A673 (cell line): ENCODE data around the gene RNF187. TPM values are rescaled to one million over a fixed set of nuclear protein-coding genes. Genes with fewer than 3 reads are reported as not detected.

Experiments used
- BruUV-seq: library from RNA; stranded (reverse); fragments of 400-500 nt; replicated peaks from 2 replicates; lab custom pipeline; 2021; lab: Mats Ljungman, UMichigan
- CTCF ChIA-PET: fragments of 300-600 bp; sonication (Branson Sonifier 250); formaldehyde crosslinking; loops from one replicate; lab custom pipeline; 2022; ENCODE audit warnings: antibody characterized with exemption; lab: Charles Lee
- POLR2A ChIA-PET: fragments of 300-600 bp; sonication (Branson Sonifier 250); formaldehyde crosslinking; loops from one replicate; lab custom pipeline; 2022; ENCODE audit warnings: antibody characterized with exemption; ENCODE audit not compliant: low non-redundant PET; lab: Charles Lee
- DNase-seq: peaks from one replicate; pipeline ENCODE4 v3.0.0-alpha.2; 2015; ENCODE audit warnings: low spot score
- H3K27ac ChIP-seq: fragments of 200-600 bp; sonication (generic); 2 replicates; pipeline ENCODE4 v1.5.1; 2016; ENCODE audit warnings: mixed run types, low read depth, mild to moderate bottlenecking, mixed read lengths, antibody characterized with exemption, low read length; ENCODE audit not compliant: poor library complexity, severe bottlenecking
- H3K27me3 ChIP-seq: fragments of 200-600 bp; sonication (generic); replicated peaks from 2 replicates; pipeline ENCODE4 v1.6.1; 2017; ENCODE audit warnings: mixed run types, low read depth, mild to moderate bottlenecking, mixed read lengths, antibody characterized with exemption, low read length; ENCODE audit not compliant: insufficient read depth, poor library complexity
- H3K36me3 ChIP-seq: fragments of 200-600 bp; sonication (generic); 2 replicates; pipeline ENCODE4 v1.6.1; 2016; ENCODE audit warnings: mixed run types, mild to moderate bottlenecking, mixed read lengths, antibody characterized with exemption, low read length; ENCODE audit not compliant: insufficient read depth, poor library complexity, severe bottlenecking
- H3K4me1 ChIP-seq: fragments of 200-600 bp; sonication (generic); 2 replicates; pipeline ENCODE4 v1.6.1; 2017; ENCODE audit warnings: mixed run types, mild to moderate bottlenecking, mixed read lengths, antibody characterized with exemption, low read length; ENCODE audit not compliant: insufficient read depth, poor library complexity, severe bottlenecking
- H3K4me3 ChIP-seq: fragments of 200-600 bp; sonication (generic); 2 replicates; pipeline ENCODE4 v1.5.1; 2016; ENCODE audit warnings: low read depth, mixed run types, mild to moderate bottlenecking, mixed read lengths, low read length; ENCODE audit not compliant: poor library complexity, severe bottlenecking
- H3K9me3 ChIP-seq: fragments of 200-600 bp; sonication (generic); 2 replicates; pipeline ENCODE4 v1.6.1; 2016; ENCODE audit warnings: mixed run types, low read depth, mild to moderate bottlenecking, mixed read lengths, antibody characterized with exemption, low read length; ENCODE audit not compliant: poor library complexity, severe bottlenecking
- CTCF ChIP-seq: fragments of 300-800, 200-600 bp; sonication (generic); conservative IDR thresholded peaks from 2 replicates; pipeline ENCODE4 v1.5.1; 2017; ENCODE audit warnings: low read depth, mild to moderate bottlenecking, antibody characterized with exemption, low read length, moderate library complexity, mixed read lengths
- EZH2 ChIP-seq: fragments of 200-600 bp; sonication (generic); IDR thresholded peaks from 2 replicates; pipeline ENCODE4 v1.6.1; 2017; ENCODE audit warnings: borderline replicate concordance, low read depth, mild to moderate bottlenecking, mixed read lengths, antibody characterized with exemption, low read length; ENCODE audit not compliant: poor library complexity, severe bottlenecking
- intact Hi-C: fragments of 100-400 bp; cut with micrococcal nuclease; formaldehyde crosslinking; loops from one replicate; pipeline ENCODE4 v1.10.0; 2022; ENCODE audit not compliant: unreplicated experiment
- total RNA-seq: library from RNA; stranded (reverse); gene quantifications from 2 replicates; pipeline ENCODE4 v1.2.3, GENCODE V29; 2021

RNF187 gene
- total RNA-seq, 1 experiment from 2014 or later: 146 TPM

- no peaks in the 10 kb centered on the region for H3K9me3 ChIP-seq
- ChIA-PET POLR2A (no interaction called here), CTCF (no interaction called here)
- no peak overlapping the region for H3K4me3 ChIP-seq
- H3K4me1 ChIP-seq: no peaks in the 10 kb centered on the region
- intact Hi-C loops: no loop called here
- no peak for TF ChIP-seq CTCF
- no peak for TF ChIP-seq EZH2
- H3K27ac ChIP-seq: no peak overlapping the region
- H3K27me3 ChIP-seq: peaks cover 36% of the 10 kb centered on the region
- no TSS peak for BruUV-seq
- no peaks in the 10 kb centered on the region for H3K36me3 ChIP-seq
- no peak for DNase-seq
These were observed 26.2 kb downstream of the RNF187 start for GRCh38 chr1:228513236-228513900.

GRCh38 chr1:228514421-228514820 lies 27.2 kb downstream of the RNF187 start:
- Histone ChIP-seq H3K27me3 (peaks cover 42% of the 10 kb centered on the region), H3K4me1 (no peaks in the 10 kb centered on the region), H3K9me3 (no peaks in the 10 kb centered on the region), H3K27ac (no peak overlapping the region), H3K36me3 (no peaks in the 10 kb centered on the region), H3K4me3 (no peak overlapping the region)
- TF ChIP-seq EZH2: no peak
- no peak for TF ChIP-seq CTCF
- no peak for DNase-seq
- ChIA-PET POLR2A (no interaction called here), CTCF (no interaction called here)
- intact Hi-C loops: no loop called here
- no TSS peak for BruUV-seq

DNA sequence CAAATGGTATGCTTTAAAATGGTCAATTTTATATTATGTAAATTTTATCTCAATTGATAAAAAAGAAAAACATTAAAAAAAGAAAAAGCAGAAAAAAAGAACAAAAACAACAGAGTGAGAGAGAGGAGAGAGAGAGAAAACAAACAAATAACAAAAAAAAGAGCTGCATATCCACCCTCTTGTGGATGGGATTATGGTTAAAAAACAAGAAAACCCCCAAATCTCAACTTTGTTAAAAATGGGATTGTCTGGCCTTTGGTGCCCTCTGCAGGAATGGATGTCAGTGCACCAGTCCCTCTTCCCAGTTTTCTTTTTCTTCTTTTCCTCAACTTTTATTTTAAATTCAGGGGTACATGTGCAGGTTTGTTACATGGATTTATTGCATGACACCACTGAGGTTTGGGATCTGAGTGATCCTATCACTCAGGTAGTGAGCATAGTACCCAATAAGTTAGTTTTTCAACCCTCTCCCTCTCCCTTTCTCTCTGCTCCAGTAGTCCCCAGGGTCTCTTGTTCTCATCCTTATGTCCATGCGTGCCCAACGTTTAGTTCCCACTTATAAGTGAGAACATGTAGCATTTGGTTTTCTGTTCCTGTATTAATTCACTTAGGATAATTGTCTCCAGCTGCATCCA lies 28.1 kb downstream of the RNF187 start:
- Histone ChIP-seq H3K4me3 (no peak overlapping the region), H3K4me1 (no peaks in the 10 kb centered on the region), H3K36me3 (no peaks in the 10 kb centered on the region), H3K9me3 (no peaks in the 10 kb centered on the region), H3K27ac (no peak overlapping the region), H3K27me3 (peaks cover 48% of the 10 kb centered on the region)
- peak; percentile 59 for DNase-seq
- intact Hi-C loops: loop anchor here (1.0 to 5.0 kb wide), 3 partner anchors 302 to 516 kb away; no protein-coding TSS in a partner anchor
- peak; percentile 70 for TF ChIP-seq CTCF
- TF ChIP-seq EZH2: no peak
- ChIA-PET POLR2A (no interaction called here), CTCF (interaction anchor here (1.0 kb wide), 1 partner anchor 516 kb away, joined by 6 read pairs; no protein-coding TSS in a partner anchor)
- BruUV-seq: no TSS peak
